Activated CD8-positive, alpha-beta T cell treated with anti-CD3 and anti-CD28 coated beads for 36 hours (primary cell): ENCODE measurements around the gene MSL2. TPM values are rescaled to one million over a fixed set of nuclear protein-coding genes. Genes with fewer than 3 reads are reported as not detected.
"Not testable (repeated sequence)": the region's sequence is repeated elsewhere in the genome, so short reads cannot be mapped to it uniquely, and the experiment has no call there.

ENCODE experiments used
- ATAC-seq: fragments of 200-7000 bp; cut with Tn5 transposase; one replicate; pipeline ENCODE4 v1.10.0; 2021; ENCODE audit warnings: mild to moderate bottlenecking, moderate library complexity
- CTCF ChIA-PET: fragments of 350-600 bp; sonication (Branson Sonifier 250); formaldehyde crosslinking; loops from one replicate; lab custom pipeline; 2021; ENCODE audit warnings: antibody characterized with exemption; lab: Charles Lee
- POLR2A ChIA-PET: fragments of 350-600 bp; sonication (Branson Sonifier 250); formaldehyde crosslinking; loops from one replicate; lab custom pipeline; 2021; ENCODE audit warnings: antibody characterized with exemption; lab: Charles Lee
- DNase-seq: peaks from one replicate; pipeline ENCODE4 v3.0.0-alpha.2; 2020
- H3K27ac Mint-ChIP-seq: one replicate; pipeline ENCODE4 v1.8.0; 2021; ENCODE audit warnings: mild to moderate bottlenecking, mixed read lengths
- H3K27me3 Mint-ChIP-seq: one replicate; pipeline ENCODE4 v1.8.0; 2021; ENCODE audit warnings: mixed read lengths
- H3K36me3 Mint-ChIP-seq: one replicate; pipeline ENCODE4 v1.8.0; 2021; ENCODE audit warnings: low read depth, mixed read lengths
- H3K4me1 Mint-ChIP-seq: one replicate; pipeline ENCODE4 v1.8.0; 2021; ENCODE audit warnings: low read depth, mixed read lengths
- H3K4me3 Mint-ChIP-seq: one replicate; pipeline ENCODE4 v1.8.0; 2021; ENCODE audit warnings: mild to moderate bottlenecking, moderate library complexity, mixed read lengths
- H3K9me3 Mint-ChIP-seq: one replicate; pipeline ENCODE4 v1.8.0; 2021; ENCODE audit warnings: mixed read lengths
- CTCF ChIP-seq: fragments of 200-600 bp; IDR thresholded peaks from one replicate; pipeline ENCODE4 v1.8.0; 2022; ENCODE audit warnings: antibody characterized with exemption, mild to moderate bottlenecking
- intact Hi-C: fragments of 100-400 bp; cut with micrococcal nuclease; formaldehyde crosslinking; loops from one replicate; pipeline ENCODE4 v1.10.0; 2022
- total RNA-seq, 2 experiments: library from RNA; stranded (reverse); gene quantifications; one replicate each; pipeline ENCODE4 v1.2.3, GENCODE V29; 2021

The MSL2 gene
- total RNA-seq, 2 experiments from 2014 or later: 35.8 to 36.8 TPM

DNA sequence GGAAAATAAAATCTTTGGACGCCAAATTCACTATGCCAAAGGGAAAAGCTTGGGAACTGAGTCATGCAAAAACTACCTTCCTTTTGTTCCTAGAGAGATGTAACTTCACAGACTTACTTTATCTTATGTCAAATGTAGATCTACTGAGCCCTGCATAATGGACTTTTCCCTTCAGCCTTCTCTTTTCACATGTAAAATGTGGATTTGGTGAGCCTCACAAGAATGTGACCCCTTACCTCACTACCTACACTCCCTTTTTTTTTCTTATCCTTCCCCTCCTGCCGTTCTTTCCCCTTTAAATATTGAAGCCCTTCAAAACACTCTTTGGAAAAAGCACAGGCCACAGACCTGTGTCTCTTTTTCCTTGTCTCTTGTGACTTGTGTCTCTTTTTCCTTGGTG, 40.0 kb upstream of the MSL2 start:
- DNase-seq (no peak), ATAC-seq (no peak)
- Mint-ChIP-seq H3K27ac (no peak overlapping the region), H3K27me3 (no peaks in the 10 kb centered on the region), H3K4me1 (no peaks in the 10 kb centered on the region), H3K9me3 (no peaks in the 10 kb centered on the region), H3K36me3 (no peaks in the 10 kb centered on the region), H3K4me3 (no peak overlapping the region)
- intact Hi-C loops: no loop called here
- no peak for TF ChIP-seq CTCF
- CTCF ChIA-PET: no interaction called here
- POLR2A ChIA-PET: no interaction called here

- no peak for ATAC-seq
- Mint-ChIP-seq H3K27ac (no peak overlapping the region), H3K27me3 (no peaks in the 10 kb centered on the region), H3K4me3 (no peak overlapping the region), H3K9me3 (no peaks in the 10 kb centered on the region), H3K36me3 (no peaks in the 10 kb centered on the region), H3K4me1 (no peaks in the 10 kb centered on the region)
- CTCF ChIA-PET: no interaction called here
- no peak for TF ChIP-seq CTCF
- intact Hi-C loops: no loop called here
- POLR2A ChIA-PET: no interaction called here
- DNase-seq: no peak
Observed at GRCh38 chr3:136235545-136235944, 39.4 kb upstream of the MSL2 start.

DNA sequence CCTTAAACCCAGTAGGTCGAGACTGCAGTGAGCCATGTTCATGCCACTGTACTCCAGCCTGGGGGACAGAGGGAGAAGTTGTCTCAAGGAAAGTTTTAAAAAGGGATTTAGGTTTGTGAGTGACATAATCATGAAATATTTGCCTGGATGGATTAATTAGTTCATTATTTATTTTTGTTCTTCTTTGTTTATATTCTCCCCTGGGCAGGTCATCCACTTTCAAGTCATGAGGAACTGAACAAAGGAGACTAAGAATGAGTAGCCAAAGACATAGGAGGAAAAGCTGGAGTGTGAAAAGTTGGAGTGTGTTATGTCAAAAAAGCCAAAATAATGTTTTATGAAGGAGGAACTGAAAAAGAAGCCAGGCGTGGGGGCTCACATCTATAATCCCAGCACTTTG, 36.3 kb upstream of the MSL2 start:
- ATAC-seq (no peak), DNase-seq (no peak)
- Mint-ChIP-seq H3K4me1 (no peaks in the 10 kb centered on the region), H3K27me3 (no peaks in the 10 kb centered on the region), H3K27ac (no peak overlapping the region), H3K9me3 (no peaks in the 10 kb centered on the region), H3K4me3 (no peak overlapping the region), H3K36me3 (no peaks in the 10 kb centered on the region)
- intact Hi-C loops: no loop called here
- no peak for TF ChIP-seq CTCF
- CTCF ChIA-PET: no interaction called here
- POLR2A ChIA-PET: no interaction called here

- ATAC-seq, CTCF ChIA-PET, H3K27ac Mint-ChIP-seq, H3K36me3 Mint-ChIP-seq, DNase-seq, H3K4me1 Mint-ChIP-seq, intact Hi-C loops, H3K9me3 Mint-ChIP-seq, POLR2A ChIA-PET, H3K27me3 Mint-ChIP-seq, H3K4me3 Mint-ChIP-seq: not testable (repeated sequence)
Observed at GRCh38 chr3:136222746-136223145, 26.6 kb upstream of the MSL2 start.

- ChIA-PET POLR2A (interaction anchor here (1.5 kb wide), 1 partner anchor 14 kb away, joined by 4 read pairs; no protein-coding TSS in a partner anchor), CTCF (no interaction called here)
- ATAC-seq (no peak), DNase-seq (no peak)
- H3K9me3 Mint-ChIP-seq: no peaks in the 10 kb centered on the region
- intact Hi-C loops: no loop called here
- no peak overlapping the region for H3K4me3 Mint-ChIP-seq
- H3K27me3 Mint-ChIP-seq: peaks cover 7% of the 10 kb centered on the region
- no peak for TF ChIP-seq CTCF
- no peaks in the 10 kb centered on the region for H3K4me1 Mint-ChIP-seq
- H3K27ac Mint-ChIP-seq: no peak overlapping the region
- H3K36me3 Mint-ChIP-seq: no peaks in the 10 kb centered on the region
Observed at GRCh38 chr3:136211547-136211946, 15.4 kb upstream of the MSL2 start.

DNA sequence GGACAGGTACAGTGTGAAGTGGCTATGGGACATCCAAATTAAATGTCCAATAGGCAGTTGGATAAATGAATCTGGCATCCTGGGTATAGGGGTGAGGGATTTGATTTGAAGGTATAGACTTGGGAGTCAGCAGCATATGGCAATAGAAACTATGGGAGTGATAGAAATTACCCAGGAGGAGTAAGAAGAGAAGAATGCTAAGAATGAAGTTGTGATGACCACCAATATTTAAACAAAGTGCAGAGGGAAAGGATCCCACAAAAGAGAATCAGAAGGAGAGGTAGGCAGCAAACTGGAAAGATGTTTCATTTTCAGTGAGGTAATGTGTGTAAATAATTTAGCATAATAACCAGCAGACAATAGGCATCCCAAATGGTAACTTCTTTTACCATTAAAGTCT, 13.8 kb upstream of the MSL2 start:
- H3K9me3 Mint-ChIP-seq: no peaks in the 10 kb centered on the region
- ChIA-PET POLR2A (no interaction called here), CTCF (no interaction called here)
- H3K36me3 Mint-ChIP-seq: no peaks in the 10 kb centered on the region
- intact Hi-C loops: no loop called here
- peaks cover 9% of the 10 kb centered on the region for H3K27me3 Mint-ChIP-seq
- no peak overlapping the region for H3K27ac Mint-ChIP-seq
- ATAC-seq (no peak), DNase-seq (no peak)
- TF ChIP-seq CTCF: no peak
- H3K4me3 Mint-ChIP-seq: no peak overlapping the region
- H3K4me1 Mint-ChIP-seq: no peaks in the 10 kb centered on the region
